Liver (tissue), 9 donors: ENCODE measurements around the gene DHDH. TPM values are rescaled to one million over a fixed set of nuclear protein-coding genes. Genes with fewer than 3 reads are reported as not detected.
"Not testable (repeated sequence)": the region's sequence is repeated elsewhere in the genome, so short reads cannot be mapped to it uniquely, and the experiment has no call there.

Experiments
- DNase-seq: peaks from one replicate; pipeline ENCODE4 v3.0.0-alpha.2; 2017; ENCODE audit warnings: low spot score
- H3K27ac ChIP-seq, 2 donors: one replicate each; pipeline ENCODE4 v1.7.0; 2013; ENCODE audit warnings: inconsistent platforms in 2 of 2, low read length in 2 of 2, control low read depth in 1 of 2, low read depth in 1 of 2, mild to moderate bottlenecking in 1 of 2
- H3K27me3 ChIP-seq, 4 donors: one replicate each; pipeline versions ENCODE4 v1.6.1 to v1.7.0; 2013; ENCODE audit warnings: low read length in 3 of 4, inconsistent platforms in 1 of 4, mild to moderate bottlenecking in 1 of 4, moderate library complexity in 1 of 4; ENCODE audit not compliant: control insufficient read depth in 4 of 4, insufficient read depth in 4 of 4
- H3K36me3 ChIP-seq, 4 donors: one replicate each; pipeline versions ENCODE4 v1.6.1 to v1.7.0; 2013; ENCODE audit warnings: low read length in 3 of 4, mild to moderate bottlenecking in 3 of 4, low read depth in 1 of 4, moderate library complexity in 1 of 4; ENCODE audit not compliant: control insufficient read depth in 4 of 4, insufficient read depth in 3 of 4
- H3K4me1 ChIP-seq, 4 donors: one replicate each; pipeline versions ENCODE4 v1.6.1 to v1.7.0; 2013; ENCODE audit warnings: low read length in 3 of 4, mild to moderate bottlenecking in 3 of 4, moderate library complexity in 1 of 4; ENCODE audit not compliant: control insufficient read depth in 4 of 4, insufficient read depth in 4 of 4
- H3K4me3 ChIP-seq, 3 donors: one replicate each; pipeline versions ENCODE4 v1.6.1 to v1.7.0; 2013; ENCODE audit warnings: low read length in 3 of 3, control low read depth in 1 of 3, low read depth in 1 of 3, mild to moderate bottlenecking in 1 of 3
- H3K9ac ChIP-seq, 2 donors: one replicate each; pipeline ENCODE4 v1.7.0; 2013; ENCODE audit warnings: low read length in 2 of 2, mild to moderate bottlenecking in 2 of 2, moderate library complexity in 2 of 2, control low read depth in 1 of 2, low read depth in 1 of 2
- H3K9me3 ChIP-seq, 4 donors: one replicate each; pipeline versions ENCODE4 v1.6.1 to v1.7.0; 2013; ENCODE audit warnings: low read length in 3 of 4; ENCODE audit not compliant: control insufficient read depth in 4 of 4
- ATF3 ChIP-seq: IDR thresholded peaks from 2 replicates; pipeline ENCODE4 v1.6.1; 2016; ENCODE audit warnings: antibody characterized with exemption
- CTCF ChIP-seq: fragments of 150-350 bp; IDR thresholded peaks from 2 replicates; pipeline ENCODE4 v1.5.1; 2017; ENCODE audit warnings: improper control_type of control experiment, low read depth, low read length; ENCODE audit not compliant: missing input control
- GABPA ChIP-seq, 2 donors: IDR thresholded peaks in 1 of 2; conservative IDR thresholded peaks in 1 of 2; 2 replicates each; pipeline ENCODE4 v1.6.1; 2016; ENCODE audit warnings: antibody characterized with exemption in 2 of 2, mild to moderate bottlenecking in 1 of 2, moderate library complexity in 1 of 2
- MAX ChIP-seq: IDR thresholded peaks from 2 replicates; pipeline ENCODE4 v1.6.1; 2016; ENCODE audit warnings: antibody characterized with exemption
- RAD21 ChIP-seq, 2 donors: IDR thresholded peaks; 2 replicates each; pipeline ENCODE4 v1.6.1; 2016; ENCODE audit warnings: antibody characterized with exemption in 2 of 2, mild to moderate bottlenecking in 2 of 2
- REST ChIP-seq: IDR thresholded peaks from 2 replicates; pipeline ENCODE4 v1.6.1; 2016; ENCODE audit warnings: antibody characterized with exemption, mild to moderate bottlenecking
- SP1 ChIP-seq: IDR thresholded peaks from 2 replicates; pipeline ENCODE4 v1.6.1; 2018; ENCODE audit warnings: antibody characterized with exemption, mild to moderate bottlenecking
- TAF1 ChIP-seq: conservative IDR thresholded peaks from 2 replicates; pipeline ENCODE4 v1.6.1; 2016; ENCODE audit warnings: antibody characterized with exemption, mild to moderate bottlenecking
- YY1 ChIP-seq: IDR thresholded peaks from 2 replicates; pipeline ENCODE4 v1.6.1; 2016; ENCODE audit warnings: antibody characterized with exemption, mild to moderate bottlenecking
- WGBS: extraction: QIAGEN DNeasy Blood & Tissue Kit; methylation state at CpG from one replicate; pipeline ENCODE4 v1.1.7; 2013; 5-methylcytosine and 5-hydroxymethylcytosine counted together
- polyA plus RNA-seq, 2 donors: library from polyadenylated mRNA; stranded (reverse) in 1 of 2; unstranded in 1 of 2; fragments of 200-250 nt in 1 of 2; fragments of >200 nt in 1 of 2; fragmentation: Nextera tagmentation in 1 of 2; extraction: Ambion mirVana in 1 of 2; gene quantifications; one replicate each; pipeline versions ENCODE4 v1.2.1 to v1.2.3, GENCODE V29; 2013 to 2015
- total RNA-seq, 2 donors: library from RNA; depleted of rRNA; stranded (reverse); fragments of >200 nt; gene quantifications; one replicate each; pipeline ENCODE4 v1.2.3, GENCODE V29; 2014
- TF ChIP-seq, protein P1 (sequence below): IDR thresholded peaks from 2 replicates; pipeline ENCODE4 v1.6.1; 2016; ENCODE audit warnings: antibody characterized with exemption
- donor health status: healthy.
- donor health status: healthy.
- donor health status: healthy.
- donor health status: healthy.
- donor health status: healthy.

DHDH gene
- total and polyA plus RNA-seq, 4 donors: 0.16 to 1.3 TPM; not detected in 2

DNA sequence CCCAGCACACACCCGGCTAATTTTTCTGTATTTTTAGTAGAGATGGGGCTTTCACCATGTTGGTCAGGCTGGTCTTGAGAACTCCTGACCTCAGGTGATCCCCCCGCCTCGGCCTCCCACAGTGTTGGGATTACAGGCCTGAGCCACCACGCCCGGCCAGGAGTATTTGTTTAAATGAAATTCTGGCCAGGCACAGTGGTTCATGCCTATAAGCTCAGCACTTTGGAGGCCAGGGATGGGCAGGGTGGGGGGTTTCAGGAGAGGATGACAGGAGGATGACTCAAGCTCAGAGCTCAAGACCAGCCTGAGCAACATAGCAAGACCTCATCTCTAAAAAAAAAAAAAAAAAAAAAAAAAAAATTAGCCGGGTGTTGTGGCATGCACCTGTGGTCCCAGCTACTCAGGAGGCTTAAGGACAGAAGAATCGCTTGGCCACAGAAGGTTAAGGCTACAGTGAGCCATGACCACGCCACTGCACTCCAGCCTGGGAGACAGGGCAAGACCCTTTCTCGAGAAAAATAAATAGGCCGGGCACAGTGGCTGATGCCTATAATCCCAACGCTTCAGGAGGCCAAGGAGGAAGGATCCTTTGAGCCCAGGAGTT, 8.2 kb upstream of the DHDH start:
- Histone ChIP-seq H3K4me3 (no peak overlapping the region), H3K9ac (no peak overlapping the region), H3K9me3 (no peaks in the 10 kb centered on the region), H3K36me3 (peaks cover 3 to 22% (median 16%) of the 10 kb centered on the region in 4 donors), H3K27me3 (no peaks in the 10 kb centered on the region), H3K4me1 (no peaks in the 10 kb centered on the region), H3K27ac (no peak overlapping the region)
- 80% methylated on average over 11 of the region's 11 CpGs for WGBS
- DNase-seq: no peak
- TF ChIP-seq TAF1 (no peak), GABPA (IDR thresholded peaks at IDR 0.05 in 1 of 2, conservative IDR thresholded peaks at IDR 0.05 in 1 of 2) (no peak), YY1 (no peak), SP1 (no peak), ATF3 (no peak), MAX (no peak), RAD21 (IDR thresholded peaks at IDR 0.05) (no peak), CTCF (no peak), REST (no peak)
- TF ChIP-seq, protein P1, sequence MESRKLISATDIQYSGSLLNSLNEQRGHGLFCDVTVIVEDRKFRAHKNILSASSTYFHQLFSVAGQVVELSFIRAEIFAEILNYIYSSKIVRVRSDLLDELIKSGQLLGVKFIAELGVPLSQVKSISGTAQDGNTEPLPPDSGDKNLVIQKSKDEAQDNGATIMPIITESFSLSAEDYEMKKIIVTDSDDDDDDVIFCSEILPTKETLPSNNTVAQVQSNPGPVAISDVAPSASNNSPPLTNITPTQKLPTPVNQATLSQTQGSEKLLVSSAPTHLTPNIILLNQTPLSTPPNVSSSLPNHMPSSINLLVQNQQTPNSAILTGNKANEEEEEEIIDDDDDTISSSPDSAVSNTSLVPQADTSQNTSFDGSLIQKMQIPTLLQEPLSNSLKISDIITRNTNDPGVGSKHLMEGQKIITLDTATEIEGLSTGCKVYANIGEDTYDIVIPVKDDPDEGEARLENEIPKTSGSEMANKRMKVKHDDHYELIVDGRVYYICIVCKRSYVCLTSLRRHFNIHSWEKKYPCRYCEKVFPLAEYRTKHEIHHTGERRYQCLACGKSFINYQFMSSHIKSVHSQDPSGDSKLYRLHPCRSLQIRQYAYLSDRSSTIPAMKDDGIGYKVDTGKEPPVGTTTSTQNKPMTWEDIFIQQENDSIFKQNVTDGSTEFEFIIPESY: no peak

- not testable (repeated sequence) for H3K27me3 ChIP-seq, H3K9ac ChIP-seq, H3K9me3 ChIP-seq, H3K4me3 ChIP-seq, H3K27ac ChIP-seq, H3K4me1 ChIP-seq, DNase-seq
- peaks cover 3 to 19% (median 12%) of the 10 kb centered on the region in 4 donors for H3K36me3 ChIP-seq
- WGBS: 87% methylated on average over 8 of the region's 8 CpGs
Observed at GRCh38 chr19:48925890-48926289, 7.6 kb upstream of the DHDH start.
